ENCODE data around the gene FALEC.
A peak's percentile ranks its signal among the peaks of the same experiment; 100 is the strongest.
"Not testable (repeated sequence)": the region's sequence is repeated elsewhere in the genome, so short reads cannot be mapped to it uniquely, and the experiment has no call there.

The FALEC gene

GRCh38 chr1:150576794-150577556 lies 61.4 kb downstream of the FALEC start:
- DNase-seq = no peak

GRCh38 chr1:150577557-150578271 lies 62.2 kb downstream of the FALEC start:
- DNase-seq = no peak

GRCh38 chr1:150578272-150579109 lies 62.9 kb downstream of the FALEC start:
- DNase-seq = peak; percentile 25

- DNase-seq = peak; percentile 97
Observed at GRCh38 chr1:150579110-150579944, 63.8 kb downstream of the FALEC start, which contains the start of gene MCL1. Gene MCL1 (minus strand): TSS chr1:150579610. CDS start chr1:150579530, 80 bp downstream.

GRCh38 chr1:150579945-150580642 lies 64.5 kb downstream of the FALEC start:
- DNase-seq = no peak

- DNase-seq = not testable (repeated sequence)
Observed at GRCh38 chr1:150580966-150581365, 65.4 kb downstream of the FALEC start.

- not testable (repeated sequence) for DNase-seq
Observed at GRCh38 chr1:150581437-150581836, 65.9 kb downstream of the FALEC start.

- DNase-seq = not testable (repeated sequence)
Observed at GRCh38 chr1:150581962-150582361, 66.4 kb downstream of the FALEC start.

- no peak for DNase-seq
Observed at GRCh38 chr1:150582371-150582770, 66.8 kb downstream of the FALEC start.
